ENCODE measurements around the gene MYPN. TPM values are rescaled to one million over a fixed set of nuclear protein-coding genes. Genes with fewer than 3 reads are reported as not detected.

MYPN gene
- total and polyA plus RNA-seq, 4 donors: 0.01 to 0.08 (median 0.03) TPM; not detected in 1

DNA sequence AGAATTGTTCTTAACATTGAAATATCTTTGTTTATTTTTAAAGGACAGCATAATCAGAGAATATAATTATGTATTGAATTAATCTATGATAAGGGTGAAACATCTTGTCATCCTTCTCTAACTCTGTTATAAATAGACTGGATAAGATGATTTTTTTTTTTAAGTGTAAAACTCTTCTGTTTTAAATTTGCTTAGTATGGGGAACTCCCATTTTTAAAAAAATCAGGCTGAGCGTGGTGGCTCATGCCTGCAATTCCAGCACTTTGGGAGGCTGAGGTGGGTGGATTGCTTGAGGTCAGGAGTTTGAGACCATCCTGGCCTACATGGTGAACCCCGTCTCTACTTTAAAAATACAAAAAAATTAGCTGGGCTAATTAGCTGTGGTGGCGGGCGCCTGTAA is 24.8 kb upstream of the MYPN start:
- TF ChIP-seq TAF1 (conservative IDR thresholded peaks at IDR 0.05) (no peak), FOXA2 (IDR thresholded peaks at IDR 0.05) (no peak), RAD21 (IDR thresholded peaks at IDR 0.05) (no peak), GABPA (IDR thresholded peaks at IDR 0.05 in 1 of 2, conservative IDR thresholded peaks at IDR 0.05 in 1 of 2) (no peak), HNF4G (IDR thresholded peaks at IDR 0.05) (no peak), NR2F2 (IDR thresholded peaks at IDR 0.05) (no peak), FOXA1 (IDR thresholded peaks at IDR 0.05) (no peak), RXRA (IDR thresholded peaks at IDR 0.05) (no peak), JUND (IDR thresholded peaks at IDR 0.05) (no peak)
- TF ChIP-seq, protein P1, sequence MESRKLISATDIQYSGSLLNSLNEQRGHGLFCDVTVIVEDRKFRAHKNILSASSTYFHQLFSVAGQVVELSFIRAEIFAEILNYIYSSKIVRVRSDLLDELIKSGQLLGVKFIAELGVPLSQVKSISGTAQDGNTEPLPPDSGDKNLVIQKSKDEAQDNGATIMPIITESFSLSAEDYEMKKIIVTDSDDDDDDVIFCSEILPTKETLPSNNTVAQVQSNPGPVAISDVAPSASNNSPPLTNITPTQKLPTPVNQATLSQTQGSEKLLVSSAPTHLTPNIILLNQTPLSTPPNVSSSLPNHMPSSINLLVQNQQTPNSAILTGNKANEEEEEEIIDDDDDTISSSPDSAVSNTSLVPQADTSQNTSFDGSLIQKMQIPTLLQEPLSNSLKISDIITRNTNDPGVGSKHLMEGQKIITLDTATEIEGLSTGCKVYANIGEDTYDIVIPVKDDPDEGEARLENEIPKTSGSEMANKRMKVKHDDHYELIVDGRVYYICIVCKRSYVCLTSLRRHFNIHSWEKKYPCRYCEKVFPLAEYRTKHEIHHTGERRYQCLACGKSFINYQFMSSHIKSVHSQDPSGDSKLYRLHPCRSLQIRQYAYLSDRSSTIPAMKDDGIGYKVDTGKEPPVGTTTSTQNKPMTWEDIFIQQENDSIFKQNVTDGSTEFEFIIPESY (IDR thresholded peaks at IDR 0.05): no peak
- TF ChIP-seq, protein P2, sequence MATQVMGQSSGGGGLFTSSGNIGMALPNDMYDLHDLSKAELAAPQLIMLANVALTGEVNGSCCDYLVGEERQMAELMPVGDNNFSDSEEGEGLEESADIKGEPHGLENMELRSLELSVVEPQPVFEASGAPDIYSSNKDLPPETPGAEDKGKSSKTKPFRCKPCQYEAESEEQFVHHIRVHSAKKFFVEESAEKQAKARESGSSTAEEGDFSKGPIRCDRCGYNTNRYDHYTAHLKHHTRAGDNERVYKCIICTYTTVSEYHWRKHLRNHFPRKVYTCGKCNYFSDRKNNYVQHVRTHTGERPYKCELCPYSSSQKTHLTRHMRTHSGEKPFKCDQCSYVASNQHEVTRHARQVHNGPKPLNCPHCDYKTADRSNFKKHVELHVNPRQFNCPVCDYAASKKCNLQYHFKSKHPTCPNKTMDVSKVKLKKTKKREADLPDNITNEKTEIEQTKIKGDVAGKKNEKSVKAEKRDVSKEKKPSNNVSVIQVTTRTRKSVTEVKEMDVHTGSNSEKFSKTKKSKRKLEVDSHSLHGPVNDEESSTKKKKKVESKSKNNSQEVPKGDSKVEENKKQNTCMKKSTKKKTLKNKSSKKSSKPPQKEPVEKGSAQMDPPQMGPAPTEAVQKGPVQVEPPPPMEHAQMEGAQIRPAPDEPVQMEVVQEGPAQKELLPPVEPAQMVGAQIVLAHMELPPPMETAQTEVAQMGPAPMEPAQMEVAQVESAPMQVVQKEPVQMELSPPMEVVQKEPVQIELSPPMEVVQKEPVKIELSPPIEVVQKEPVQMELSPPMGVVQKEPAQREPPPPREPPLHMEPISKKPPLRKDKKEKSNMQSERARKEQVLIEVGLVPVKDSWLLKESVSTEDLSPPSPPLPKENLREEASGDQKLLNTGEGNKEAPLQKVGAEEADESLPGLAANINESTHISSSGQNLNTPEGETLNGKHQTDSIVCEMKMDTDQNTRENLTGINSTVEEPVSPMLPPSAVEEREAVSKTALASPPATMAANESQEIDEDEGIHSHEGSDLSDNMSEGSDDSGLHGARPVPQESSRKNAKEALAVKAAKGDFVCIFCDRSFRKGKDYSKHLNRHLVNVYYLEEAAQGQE (IDR thresholded peaks at IDR 0.05): no peak
- TF ChIP-seq, protein P3, sequence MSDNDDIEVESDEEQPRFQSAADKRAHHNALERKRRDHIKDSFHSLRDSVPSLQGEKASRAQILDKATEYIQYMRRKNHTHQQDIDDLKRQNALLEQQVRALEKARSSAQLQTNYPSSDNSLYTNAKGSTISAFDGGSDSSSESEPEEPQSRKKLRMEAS (IDR thresholded peaks at IDR 0.05): no peak
- TF ChIP-seq, protein P4, sequence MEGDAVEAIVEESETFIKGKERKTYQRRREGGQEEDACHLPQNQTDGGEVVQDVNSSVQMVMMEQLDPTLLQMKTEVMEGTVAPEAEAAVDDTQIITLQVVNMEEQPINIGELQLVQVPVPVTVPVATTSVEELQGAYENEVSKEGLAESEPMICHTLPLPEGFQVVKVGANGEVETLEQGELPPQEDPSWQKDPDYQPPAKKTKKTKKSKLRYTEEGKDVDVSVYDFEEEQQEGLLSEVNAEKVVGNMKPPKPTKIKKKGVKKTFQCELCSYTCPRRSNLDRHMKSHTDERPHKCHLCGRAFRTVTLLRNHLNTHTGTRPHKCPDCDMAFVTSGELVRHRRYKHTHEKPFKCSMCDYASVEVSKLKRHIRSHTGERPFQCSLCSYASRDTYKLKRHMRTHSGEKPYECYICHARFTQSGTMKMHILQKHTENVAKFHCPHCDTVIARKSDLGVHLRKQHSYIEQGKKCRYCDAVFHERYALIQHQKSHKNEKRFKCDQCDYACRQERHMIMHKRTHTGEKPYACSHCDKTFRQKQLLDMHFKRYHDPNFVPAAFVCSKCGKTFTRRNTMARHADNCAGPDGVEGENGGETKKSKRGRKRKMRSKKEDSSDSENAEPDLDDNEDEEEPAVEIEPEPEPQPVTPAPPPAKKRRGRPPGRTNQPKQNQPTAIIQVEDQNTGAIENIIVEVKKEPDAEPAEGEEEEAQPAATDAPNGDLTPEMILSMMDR (IDR thresholded peaks at IDR 0.05; ENCODE audit: low read depth, low read length, missing input control): no peak
- TF ChIP-seq, protein P5, sequence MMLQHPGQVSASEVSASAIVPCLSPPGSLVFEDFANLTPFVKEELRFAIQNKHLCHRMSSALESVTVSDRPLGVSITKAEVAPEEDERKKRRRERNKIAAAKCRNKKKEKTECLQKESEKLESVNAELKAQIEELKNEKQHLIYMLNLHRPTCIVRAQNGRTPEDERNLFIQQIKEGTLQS (IDR thresholded peaks at IDR 0.05): no peak
- DNase-seq (ENCODE audit: low spot score): no peak
- Histone ChIP-seq H3K36me3 (ENCODE audit: control insufficient read depth in 4 of 4, insufficient read depth in 3 of 4, low read depth in 1 of 4, low read length in 3 of 4) (no peaks in the 10 kb centered on the region), H3K27me3 (ENCODE audit: control insufficient read depth in 4 of 4, insufficient read depth in 4 of 4, low read length in 3 of 4) (no peaks in the 10 kb centered on the region), H3K9me3 (ENCODE audit: control insufficient read depth in 4 of 4, low read length in 3 of 4) (no peaks in the 10 kb centered on the region), H3K4me3 (ENCODE audit: low read depth in 1 of 3, low read length in 3 of 3) (no peak overlapping the region), H3K27ac (ENCODE audit: low read depth in 1 of 2, low read length in 2 of 2) (no peak overlapping the region), H3K4me1 (ENCODE audit: control insufficient read depth in 4 of 4, insufficient read depth in 4 of 4, low read length in 3 of 4) (peaks cover 0 to 9% (median 5%) of the 10 kb centered on the region in 4 donors), H3K9ac (ENCODE audit: low read depth in 1 of 2, low read length in 2 of 2) (no peak overlapping the region)
- 87% methylated on average over 4 of the region's 4 CpGs for WGBS

DNA sequence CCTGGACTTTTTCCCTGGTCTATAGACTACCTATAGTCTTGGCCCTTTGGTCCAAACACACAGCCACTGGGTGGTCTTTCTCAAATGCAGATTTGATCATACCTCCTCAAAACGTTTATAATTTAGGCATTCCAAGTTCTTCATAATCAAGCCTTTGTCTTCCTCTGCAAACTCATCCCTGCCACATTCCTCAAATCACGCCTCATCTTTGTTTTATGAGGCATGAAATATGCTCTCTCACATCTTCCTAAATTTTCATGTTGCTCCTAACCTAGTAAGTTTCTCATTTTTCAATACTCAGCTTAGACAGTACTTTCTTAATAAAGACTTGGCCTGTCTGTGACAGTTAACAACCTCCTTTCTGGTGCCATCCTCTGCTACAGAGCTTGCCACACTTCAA is 23.3 kb upstream of the MYPN start:
- peaks cover 0 to 9% (median 5%) of the 10 kb centered on the region in 4 donors for H3K4me1 ChIP-seq (ENCODE audit: control insufficient read depth in 4 of 4, insufficient read depth in 4 of 4, low read length in 3 of 4)
- no peak overlapping the region for H3K4me3 ChIP-seq (ENCODE audit: low read depth in 1 of 3, low read length in 3 of 3)
- H3K27me3 ChIP-seq (ENCODE audit: control insufficient read depth in 4 of 4, insufficient read depth in 4 of 4, low read length in 3 of 4): no peaks in the 10 kb centered on the region
- no peak overlapping the region for H3K27ac ChIP-seq (ENCODE audit: low read depth in 1 of 2, low read length in 2 of 2)
- no peak for DNase-seq (ENCODE audit: low spot score)
- no peaks in the 10 kb centered on the region for H3K36me3 ChIP-seq (ENCODE audit: control insufficient read depth in 4 of 4, insufficient read depth in 3 of 4, low read depth in 1 of 4, low read length in 3 of 4)
- WGBS: 79% methylated on average over 2 of the region's 2 CpGs
- no peak overlapping the region for H3K9ac ChIP-seq (ENCODE audit: low read depth in 1 of 2, low read length in 2 of 2)
- H3K9me3 ChIP-seq (ENCODE audit: control insufficient read depth in 4 of 4, low read length in 3 of 4): no peaks in the 10 kb centered on the region
- TF ChIP-seq FOXA2 (IDR thresholded peaks at IDR 0.05): no peak
- no peak for TF ChIP-seq FOXA1 (IDR thresholded peaks at IDR 0.05)
- TF ChIP-seq, protein P3 (IDR thresholded peaks at IDR 0.05): no peak
- no peak for TF ChIP-seq RAD21 (IDR thresholded peaks at IDR 0.05)
- TF ChIP-seq HNF4G (IDR thresholded peaks at IDR 0.05): no peak
- TF ChIP-seq TAF1 (conservative IDR thresholded peaks at IDR 0.05): no peak
- TF ChIP-seq, protein P4 (IDR thresholded peaks at IDR 0.05; ENCODE audit: low read depth, low read length, missing input control): no peak
- TF ChIP-seq, protein P5 (IDR thresholded peaks at IDR 0.05): no peak
- no peak for TF ChIP-seq RXRA (IDR thresholded peaks at IDR 0.05)
- TF ChIP-seq, protein P2 (IDR thresholded peaks at IDR 0.05): no peak
- no peak for TF ChIP-seq HNF4A (conservative IDR thresholded peaks at IDR 0.05)
- TF ChIP-seq EGR1 (IDR thresholded peaks at IDR 0.05; ENCODE audit: low read depth in 2 of 2): no peak
